Psoas muscle (tissue), 8 donors: ENCODE data around the gene ORAI3. TPM values are rescaled to one million over a fixed set of nuclear protein-coding genes. Genes with fewer than 3 reads are reported as not detected.
A peak's percentile ranks its signal among the peaks of the same experiment; 100 is the strongest.

ENCODE experiments used
- ATAC-seq, 4 donors: fragments of 200-7000 bp; cut with Tn5 transposase; one replicate each; pipeline ENCODE4 v1.9.1; 2020; ENCODE audit warnings: moderate library complexity in 3 of 4, mild to moderate bottlenecking in 2 of 4
- DNase-seq, 2 donors: peaks; one replicate each; pipeline ENCODE4 v3.0.0-alpha.2; 2020
- H3K27ac ChIP-seq: fragments of 200-600 bp; one replicate; pipeline ENCODE4 v1.8.0; 2022
- H3K27me3 ChIP-seq, 3 donors: fragments of 200-600 bp in 1 of 3; one replicate each; pipeline versions ENCODE4 v1.6.1 to v1.8.0; 2013 to 2022; ENCODE audit warnings: low read length in 2 of 3, mild to moderate bottlenecking in 2 of 3, moderate library complexity in 1 of 3; ENCODE audit not compliant: insufficient read depth in 3 of 3
- H3K36me3 ChIP-seq, 2 donors: fragments of 200-600 bp in 1 of 2; one replicate each; pipeline versions ENCODE4 v1.6.1 to v1.8.0; 2013 to 2022; ENCODE audit warnings: low read depth in 1 of 2, mild to moderate bottlenecking in 1 of 2, moderate library complexity in 1 of 2; ENCODE audit not compliant: insufficient read depth in 1 of 2
- H3K4me1 ChIP-seq: fragments of 200-600 bp; one replicate; pipeline ENCODE4 v1.8.0; 2022
- H3K4me3 ChIP-seq: fragments of 200-600 bp; one replicate; pipeline ENCODE4 v1.8.0; 2022; ENCODE audit warnings: mild to moderate bottlenecking
- H3K9me3 ChIP-seq: fragments of 200-600 bp; one replicate; pipeline ENCODE4 v1.8.0; 2022
- CTCF ChIP-seq: fragments of 200-600 bp; IDR thresholded peaks from one replicate; pipeline ENCODE4 v1.8.0; 2022; ENCODE audit warnings: antibody characterized with exemption
- WGBS, 3 donors: extraction: QIAGEN DNeasy Blood & Tissue Kit; methylation state at CpG; one replicate each; pipeline versions ENCODE4 v1.1.6 to v1.1.7; 2013; 5-methylcytosine and 5-hydroxymethylcytosine counted together
- intact Hi-C, 2 donors: fragments of 100-400 bp; cut with DNase I; formaldehyde crosslinking; loops; one replicate each; pipeline versions ENCODE4 v1.11.0 to v1.14.2; 2022
- polyA plus RNA-seq, 3 donors: library from polyadenylated mRNA; stranded (reverse); fragments of 200-250 nt; gene quantifications; one replicate each; pipeline ENCODE4 v1.2.3, GENCODE V29; 2013
- total RNA-seq, 4 donors: library from RNA; stranded (reverse); fragmentation: NEBNext Ultra II Directional in 2 of 4; extraction: Animal tissue kit (Norgen Biotek cat#: 25700) in 2 of 4; gene quantifications; one replicate each; pipeline versions ENCODE4 v1.2.1 to v1.2.4, GENCODE V29; 2021 to 2023
- donor health status: healthy with polysubstance abuse.
- donor health status: DM: no; HTN: no; CAD: no; lungs with moderate emphysema.
- donor health status: Bipolar disorder and iron deficiency.
- donor health status: healthy.
- donor health status: DM: yes; HTN: yes; CAD: no.
- donor health status: DM: no; HTN: no; CAD: no.
- donor health status: DM: no; HTN: no; CAD: no.
- donor health status: DM: yes; HTN: yes; CAD: no.

Gene ORAI3
- total and polyA plus RNA-seq, 7 donors: 3.5 to 6.0 (median 5.2) TPM

- 80 to 86% (median 83%) methylated on average over 9 of the region's 9 CpGs for WGBS, 3 donors
- ATAC-seq (no peak), DNase-seq (no peak)
- H3K27ac ChIP-seq: peak overlapping the region; percentile 5
- H3K27me3 ChIP-seq: no peaks in the 10 kb centered on the region
- intact Hi-C loops: no loop called here
- no peak overlapping the region for H3K4me3 ChIP-seq
- TF ChIP-seq CTCF: no peak
- H3K9me3 ChIP-seq: no peaks in the 10 kb centered on the region
- no peaks in the 10 kb centered on the region for H3K36me3 ChIP-seq
- peaks cover 25% of the 10 kb centered on the region for H3K4me1 ChIP-seq
Observed at GRCh38 chr16:30953111-30953510, 4.2 kb downstream of the ORAI3 start.

GRCh38 chr16:30953511-30954124 lies 4.8 kb downstream of the ORAI3 start:
- Histone ChIP-seq H3K36me3 (peaks cover 0 to 1% of the 10 kb centered on the region in 2 donors), H3K27me3 (no peaks in the 10 kb centered on the region), H3K9me3 (no peaks in the 10 kb centered on the region), H3K4me1 (peaks cover 28% of the 10 kb centered on the region), H3K4me3 (no peak overlapping the region), H3K27ac (peak overlapping the region; percentile 5)
- ATAC-seq: no peak
- WGBS, 3 donors: 22 to 33% (median 31%) methylated on average over 15 of the region's 15 CpGs
- intact Hi-C loops: no loop called here
- peak; percentile 66 to 81 for DNase-seq
- TF ChIP-seq CTCF: peak; percentile 60

- ATAC-seq: no peak
- no peak for TF ChIP-seq CTCF
- Histone ChIP-seq H3K27ac (no peak overlapping the region), H3K4me1 (peaks cover 37% of the 10 kb centered on the region), H3K36me3 (peaks cover 2 to 15% of the 10 kb centered on the region in 2 donors), H3K4me3 (no peak overlapping the region), H3K9me3 (no peaks in the 10 kb centered on the region), H3K27me3 (no peaks in the 10 kb centered on the region)
- WGBS, 3 donors: 81 to 85% (median 83%) methylated on average over 8 of the region's 8 CpGs
- DNase-seq: no peak
- intact Hi-C loops: no loop called here
Observed at GRCh38 chr16:30954993-30955392, 6.1 kb downstream of the ORAI3 start.

- intact Hi-C loops: no loop called here
- peak overlapping the region; percentile 95 for H3K4me3 ChIP-seq
Observed at GRCh38 chr16:30956601-30957455, 8.0 kb downstream of the ORAI3 start.

More at GRCh38 chr16:30956601-30957455, 8.0 kb downstream of the ORAI3 start:
- peaks cover 6 to 33% of the 10 kb centered on the region in 2 donors for H3K36me3 ChIP-seq
- H3K4me1 ChIP-seq: peaks cover 27% of the 10 kb centered on the region
- TF ChIP-seq CTCF: peak; percentile 6
- H3K27me3 ChIP-seq: no peaks in the 10 kb centered on the region
- ATAC-seq (peak; percentile 74 to 85 (median 78)), DNase-seq (peak; percentile 88 to 93)
- H3K27ac ChIP-seq: peak overlapping the region; percentile 100
- 24 to 26% (median 25%) methylated on average over 42 of the region's 42 CpGs for WGBS, 3 donors
- H3K9me3 ChIP-seq: no peaks in the 10 kb centered on the region
